Suppressor macrophage (primary cell): Measurements from ENCODE around the gene CTRB2.
"Not testable (repeated sequence)": the region's sequence is repeated elsewhere in the genome, so short reads cannot be mapped to it uniquely, and the experiment has no call there.

ENCODE experiments used
- DNase-seq, 4 experiments: peaks; one replicate each; pipeline ENCODE4 v3.0.0-alpha.2; 2020 to 2022

The CTRB2 gene

GRCh38 chr16:75242436-75243078 lies 35.6 kb upstream of the CTRB2 start:
- not testable (repeated sequence) for DNase-seq

DNA sequence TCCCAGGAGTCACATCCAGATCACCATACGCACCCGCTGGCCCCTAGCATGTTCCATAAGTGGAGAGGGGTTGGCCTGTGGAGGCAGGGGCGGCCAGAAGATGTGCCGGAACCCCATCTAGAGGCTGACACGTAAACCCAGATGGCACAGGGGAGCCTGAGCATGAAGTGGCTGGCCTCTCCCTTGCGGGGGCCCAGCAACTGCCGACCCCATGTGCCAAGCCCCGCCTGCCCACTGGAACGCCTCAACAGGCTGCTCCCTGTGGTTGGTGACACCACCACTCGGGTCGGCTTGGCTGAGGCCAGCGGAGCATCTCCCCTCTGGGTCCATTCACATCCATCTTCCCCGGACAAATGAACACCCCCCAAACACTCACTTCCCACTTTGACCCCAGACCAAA lies 35.0 kb upstream of the CTRB2 start:
- no peak for DNase-seq

- no peak for DNase-seq
Observed at GRCh38 chr16:75241412-75241811, 34.5 kb upstream of the CTRB2 start.

GRCh38 chr16:75240633-75241032 lies 33.7 kb upstream of the CTRB2 start:
- not testable (repeated sequence) for DNase-seq

DNA sequence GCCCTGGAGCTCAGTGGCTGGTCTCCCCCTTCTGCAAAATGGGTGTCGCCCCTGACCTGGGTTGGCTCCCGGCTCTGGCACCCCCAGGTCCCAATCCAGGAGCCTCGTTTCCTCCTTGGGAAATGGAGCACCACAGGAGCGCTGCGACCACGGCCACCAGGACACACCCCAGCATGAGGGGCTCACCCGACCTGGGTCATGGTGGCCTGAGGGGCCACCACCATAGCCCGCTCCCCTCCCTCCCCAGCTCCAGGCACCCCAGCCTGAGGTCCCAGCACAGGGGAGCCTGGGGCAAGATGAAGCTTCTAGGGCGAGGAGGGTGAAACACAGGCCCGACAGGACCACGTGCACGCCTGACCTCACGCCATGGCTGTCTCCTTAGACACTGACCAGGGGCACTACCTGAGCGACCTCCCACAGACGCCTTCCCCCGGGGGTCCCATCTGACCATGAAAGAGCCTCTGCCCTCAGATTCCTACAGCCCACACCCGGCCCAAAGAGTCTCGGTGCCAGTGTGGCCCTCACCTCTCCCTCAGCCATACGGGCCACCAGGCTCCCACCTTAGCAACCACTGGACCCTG lies 32.7 kb upstream of the CTRB2 start:
- no peak for DNase-seq

DNA sequence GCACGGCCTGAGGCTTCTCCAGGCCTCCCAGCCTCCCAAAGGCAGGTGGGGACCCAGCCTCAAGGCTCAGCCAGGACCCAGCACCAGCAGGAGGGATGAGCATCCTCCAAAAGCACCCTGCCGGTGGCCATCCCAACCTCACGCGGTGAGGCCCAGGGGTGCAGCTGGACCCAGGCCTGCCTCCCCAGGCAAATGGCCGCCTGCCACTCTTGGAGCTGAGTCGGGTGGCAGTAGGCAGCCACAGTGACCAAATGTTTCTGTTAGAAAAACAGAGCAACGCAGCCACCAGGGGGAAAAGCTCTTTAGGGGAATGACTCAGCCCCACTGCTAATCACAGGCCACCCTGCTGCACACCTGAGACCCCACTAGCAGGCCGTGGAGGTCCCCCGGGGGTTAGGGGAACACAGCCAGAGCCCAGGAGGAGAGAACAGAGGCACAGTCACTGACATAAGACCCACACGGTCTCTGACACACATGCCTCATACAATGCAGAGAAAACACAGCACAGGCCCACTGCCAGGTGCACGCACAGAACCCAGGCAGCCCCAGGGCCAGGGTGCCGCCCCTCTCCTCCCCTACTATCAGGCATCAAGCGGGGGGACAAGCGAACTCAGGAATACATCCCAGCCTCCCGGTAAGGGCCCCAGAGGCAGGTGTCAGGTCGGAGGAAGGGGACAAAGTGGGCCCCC lies 32.0 kb upstream of the CTRB2 start:
- DNase-seq, result no peak

DNA sequence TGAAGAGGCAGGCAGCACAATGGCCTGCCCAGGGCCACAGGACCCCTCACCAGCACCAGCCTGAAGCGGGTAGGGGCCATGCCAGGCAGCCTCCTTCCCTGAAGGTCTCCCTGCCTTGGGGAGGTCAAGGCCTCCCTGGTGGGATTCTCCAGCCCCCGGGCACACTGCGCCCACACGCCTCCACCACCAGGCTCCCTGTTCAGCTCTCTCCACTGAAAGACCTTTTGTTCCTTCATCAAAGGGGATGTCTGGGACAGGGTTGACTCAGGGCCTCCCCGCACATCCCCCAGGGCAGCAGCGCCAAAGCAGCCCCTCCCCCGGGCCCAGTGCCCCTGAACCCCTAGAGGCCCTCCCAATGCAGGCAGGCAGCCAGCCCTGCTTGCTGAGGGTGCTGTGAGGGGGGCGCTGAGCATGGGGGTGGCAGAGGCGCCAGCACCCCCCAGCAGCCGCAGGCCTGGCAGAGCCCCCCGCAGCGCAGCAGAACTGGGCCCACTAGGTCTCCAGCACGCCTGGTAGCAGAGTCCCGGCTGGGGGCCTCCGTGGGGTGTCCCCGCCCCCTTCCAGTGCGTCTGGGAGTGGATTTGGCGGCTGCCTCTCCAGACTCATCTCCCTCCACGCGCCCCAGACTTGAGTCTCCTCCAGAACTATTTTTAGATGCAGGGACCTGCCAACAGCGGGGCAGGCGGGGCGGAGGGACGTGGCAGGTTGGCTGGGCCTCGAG lies 31.3 kb upstream of the CTRB2 start:
- DNase-seq, result no peak

- DNase-seq, result no peak
Observed at GRCh38 chr16:75237398-75238131, 30.6 kb upstream of the CTRB2 start.

- no peak for DNase-seq
Observed at GRCh38 chr16:75236736-75237397, 29.9 kb upstream of the CTRB2 start.

DNA sequence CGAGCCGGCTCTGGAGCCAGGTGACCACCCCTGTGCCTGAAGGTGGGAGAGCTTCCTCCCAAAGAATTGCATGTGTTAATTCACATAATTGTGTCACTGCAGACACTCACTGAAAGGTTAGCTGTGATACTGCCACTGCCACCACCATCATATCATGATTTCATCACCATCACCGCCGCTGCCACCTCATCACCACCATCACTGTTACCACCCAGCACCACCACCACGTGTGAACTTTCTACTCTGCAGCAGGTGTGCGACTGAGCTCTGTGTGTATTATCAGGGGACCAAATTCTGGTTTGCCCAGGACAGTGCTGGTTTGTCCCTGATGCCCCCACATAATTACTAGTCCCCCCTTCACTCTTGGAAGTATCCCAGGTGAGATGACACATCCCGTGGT lies 29.3 kb upstream of the CTRB2 start:
- no peak for DNase-seq

DNA sequence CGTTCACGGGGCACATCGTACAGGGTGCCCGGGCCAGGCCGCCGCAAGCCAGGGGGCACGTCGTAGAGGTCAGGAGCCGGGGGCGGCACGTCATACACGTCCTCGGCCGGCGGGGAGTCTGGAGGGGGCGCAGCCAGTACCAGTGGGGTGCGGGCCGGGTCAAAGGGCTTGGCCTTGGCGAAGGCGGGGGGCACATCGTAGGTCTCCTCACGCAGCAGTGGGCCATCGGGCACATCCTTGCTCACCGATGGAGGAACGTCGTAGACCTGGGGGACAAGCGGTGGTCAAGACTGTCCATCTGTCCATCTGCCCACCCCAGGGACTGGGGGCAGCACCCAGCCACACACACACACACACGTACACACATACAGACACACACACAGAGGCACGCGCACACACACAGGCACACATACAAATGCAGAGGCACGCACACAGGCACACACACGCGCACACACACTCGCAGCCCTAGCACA lies 28.8 kb upstream of the CTRB2 start:
- no peak for DNase-seq

- no peak for DNase-seq
Observed at GRCh38 chr16:75234856-75235696, 28.1 kb upstream of the CTRB2 start.

DNA sequence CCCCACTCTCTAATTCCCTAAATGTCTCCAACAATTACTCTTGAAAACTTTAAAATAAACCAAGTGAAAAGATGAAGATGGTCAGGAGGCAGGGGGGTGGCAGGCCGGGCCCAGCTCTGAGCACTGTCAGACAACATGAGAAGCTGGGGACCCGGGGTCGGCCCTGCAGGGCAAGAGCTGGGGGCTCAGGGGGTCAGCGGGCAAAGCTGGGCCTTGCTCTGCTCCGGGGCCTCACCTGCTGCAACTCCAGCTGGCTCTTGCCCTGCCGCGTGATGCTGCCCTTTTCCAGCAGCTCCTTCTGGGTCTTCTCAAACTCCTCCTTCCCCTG lies 26.6 kb upstream of the CTRB2 start:
- no peak for DNase-seq

GRCh38 chr16:75231570-75231969 lies 24.6 kb upstream of the CTRB2 start:
- no peak for DNase-seq

DNA sequence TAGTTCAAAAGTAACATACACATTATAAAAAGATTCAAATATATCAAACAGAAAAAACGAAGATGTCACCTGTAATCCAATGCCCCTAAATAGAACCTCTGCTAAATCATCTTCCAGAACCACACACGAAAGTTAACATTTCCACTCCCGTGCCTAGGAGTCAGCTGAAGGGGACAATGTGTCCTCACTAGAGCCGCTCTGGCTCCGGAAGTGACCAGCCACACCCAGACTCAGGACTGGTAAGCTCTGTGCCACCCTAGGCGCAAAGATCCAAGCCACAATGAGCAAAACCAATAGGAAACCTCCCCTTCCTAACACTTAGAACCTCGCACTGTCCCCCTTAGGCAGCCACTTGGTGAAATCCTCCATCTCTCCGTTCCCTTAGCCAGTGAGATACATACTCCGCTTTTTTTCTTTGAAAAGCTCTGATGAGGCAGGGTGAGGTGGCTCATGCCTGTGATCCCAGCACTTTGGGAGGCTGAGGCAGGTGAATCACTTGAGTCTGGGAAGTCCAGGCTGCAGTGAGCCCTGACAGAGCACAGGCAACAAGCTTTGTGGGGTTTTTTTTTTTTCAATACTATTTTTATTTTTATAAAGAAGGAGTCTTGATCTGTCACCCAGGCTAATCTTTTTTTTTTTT lies 23.6 kb upstream of the CTRB2 start:
- DNase-seq, result no peak

- no peak for DNase-seq
Observed at GRCh38 chr16:75229172-75230031, 22.4 kb upstream of the CTRB2 start.

- no peak for DNase-seq
Observed at GRCh38 chr16:75228143-75228976, 21.4 kb upstream of the CTRB2 start.

GRCh38 chr16:75227361-75228142 lies 20.6 kb upstream of the CTRB2 start:
- no peak for DNase-seq
